WTC11 (cell line): ENCODE results near the gene OSBPL5. TPM values are rescaled to one million over a fixed set of nuclear protein-coding genes. Genes with fewer than 3 reads are reported as not detected.

ENCODE experiments used
- ATAC-seq: fragments of 200-7000 bp; cut with Tn5 transposase; 2 replicates; pipeline ENCODE4 v1.10.0; 2021; ENCODE audit warnings: mild to moderate bottlenecking, moderate library complexity
- CTCF ChIA-PET: fragments of 300-600 bp; sonication (Branson Sonifier 250); formaldehyde crosslinking; loops from one replicate; lab custom pipeline; 2021; ENCODE audit warnings: antibody characterized with exemption; lab: Charles Lee
- POLR2A ChIA-PET: fragments of 350-600 bp; sonication (Branson Sonifier 250); formaldehyde crosslinking; loops from one replicate; lab custom pipeline; 2021; ENCODE audit warnings: antibody characterized with exemption; lab: Charles Lee
- DNase-seq: peaks from one replicate; pipeline ENCODE4 v3.0.0; 2021; ENCODE audit warnings: low spot score
- H3K27ac Mint-ChIP-seq: 2 replicates; pipeline ENCODE4 v1.8.0; 2021; ENCODE audit warnings: mixed read lengths
- H3K27me3 Mint-ChIP-seq: 2 replicates; pipeline ENCODE4 v1.8.0; 2021; ENCODE audit warnings: low read depth, mild to moderate bottlenecking, moderate library complexity, mixed read lengths
- H3K36me3 Mint-ChIP-seq: 2 replicates; pipeline ENCODE4 v1.8.0; 2021; ENCODE audit warnings: mixed read lengths
- H3K4me1 Mint-ChIP-seq: 2 replicates; pipeline ENCODE4 v1.8.0; 2022; ENCODE audit warnings: mixed read lengths
- H3K4me3 Mint-ChIP-seq: 2 replicates; pipeline ENCODE4 v1.8.0; 2021; ENCODE audit warnings: mild to moderate bottlenecking, moderate library complexity, mixed read lengths
- H3K9me3 Mint-ChIP-seq: 2 replicates; pipeline ENCODE4 v1.8.0; 2021; ENCODE audit warnings: mixed read lengths
- ARID4B ChIP-seq: sonication (generic); formaldehyde crosslinking; IDR thresholded peaks from 2 replicates; pipeline ENCODE4 v1.8.0; 2023; ENCODE audit warnings: missing genetic modification reagents, mild to moderate bottlenecking, borderline replicate concordance
- CBFB ChIP-seq: sonication (generic); formaldehyde crosslinking; IDR thresholded peaks from 2 replicates; pipeline ENCODE4 v1.8.1; 2022; ENCODE audit warnings: mild to moderate bottlenecking, low read depth, missing genetic modification reagents
- CDX4 ChIP-seq: fragments of 250-450 bp; sonication (Bioruptor Pico); IDR thresholded peaks from 2 replicates; pipeline ENCODE4 v1.9.0; 2021; ENCODE audit warnings: moderate library complexity, mild to moderate bottlenecking, inconsistent platforms, borderline replicate concordance
- ESRRA ChIP-seq: sonication (generic); formaldehyde crosslinking; IDR thresholded peaks from 2 replicates; pipeline ENCODE4 v1.8.1; 2022; ENCODE audit warnings: mild to moderate bottlenecking, missing genetic modification reagents, borderline replicate concordance
- ETV6 ChIP-seq: sonication (generic); formaldehyde crosslinking; IDR thresholded peaks from 2 replicates; pipeline ENCODE4 v1.8.1; 2022; ENCODE audit warnings: mild to moderate bottlenecking, missing genetic modification reagents
- FOXJ3 ChIP-seq: sonication (generic); formaldehyde crosslinking; IDR thresholded peaks from 2 replicates; pipeline ENCODE4 v1.9.0; 2021; ENCODE audit warnings: missing genetic modification reagents, mild to moderate bottlenecking, borderline replicate concordance
- HMGA2 ChIP-seq: fragments of 250-450 bp; sonication (Bioruptor Pico); IDR thresholded peaks from 2 replicates; pipeline ENCODE4 v1.4.0; 2021; ENCODE audit warnings: mild to moderate bottlenecking, moderate library complexity
- IRF1 ChIP-seq: sonication (generic); formaldehyde crosslinking; IDR thresholded peaks from 2 replicates; pipeline ENCODE4 v1.8.0; 2023; ENCODE audit warnings: missing genetic modification reagents
- MXD4 ChIP-seq: fragments of 250-450 bp; sonication (Bioruptor Pico); IDR thresholded peaks from 2 replicates; pipeline ENCODE4 v1.8.0; 2021; ENCODE audit warnings: mild to moderate bottlenecking, moderate library complexity, borderline replicate concordance
- NR2C2 ChIP-seq: sonication (generic); formaldehyde crosslinking; IDR thresholded peaks from 2 replicates; pipeline ENCODE4 v1.8.0; 2022; ENCODE audit warnings: mild to moderate bottlenecking, missing genetic modification reagents
- NR3C1 ChIP-seq: sonication (generic); formaldehyde crosslinking; conservative IDR thresholded peaks from 2 replicates; pipeline ENCODE4 v1.8.1; 2023; ENCODE audit warnings: low read depth, mild to moderate bottlenecking, missing genetic modification reagents
- OVOL2 ChIP-seq: fragments of 250-450 bp; sonication (Bioruptor Pico); IDR thresholded peaks from 2 replicates; pipeline ENCODE4 v1.9.0; 2021; ENCODE audit warnings: mild to moderate bottlenecking, borderline replicate concordance
- PRDM15 ChIP-seq: sonication (generic); formaldehyde crosslinking; IDR thresholded peaks from 2 replicates; pipeline ENCODE4 v1.8.0; 2022; ENCODE audit warnings: missing genetic modification reagents
- SMAD3 ChIP-seq: sonication (generic); formaldehyde crosslinking; IDR thresholded peaks from 2 replicates; pipeline ENCODE4 v1.8.0; 2022; ENCODE audit warnings: missing genetic modification reagents, mild to moderate bottlenecking, borderline replicate concordance
- TP53 ChIP-seq: sonication (generic); formaldehyde crosslinking; IDR thresholded peaks from 2 replicates; pipeline ENCODE4 v1.8.1; 2023; ENCODE audit warnings: mild to moderate bottlenecking, missing genetic modification reagents
- USF1 ChIP-seq: sonication (generic); formaldehyde crosslinking; IDR thresholded peaks from 2 replicates; pipeline ENCODE4 v1.8.0; 2022; ENCODE audit warnings: mild to moderate bottlenecking, missing genetic modification reagents
- ZBTB21 ChIP-seq: sonication (generic); formaldehyde crosslinking; IDR thresholded peaks from 2 replicates; pipeline ENCODE4 v1.8.1; 2023; ENCODE audit warnings: mild to moderate bottlenecking, missing genetic modification reagents, borderline replicate concordance
- ZNF121 ChIP-seq: sonication (generic); formaldehyde crosslinking; IDR thresholded peaks from 2 replicates; pipeline ENCODE4 v1.8.0; 2023; ENCODE audit warnings: missing genetic modification reagents
- ZNF219 ChIP-seq: sonication (generic); formaldehyde crosslinking; IDR thresholded peaks from 2 replicates; pipeline ENCODE4 v1.8.0; 2023; ENCODE audit warnings: missing genetic modification reagents, mild to moderate bottlenecking, borderline replicate concordance
- ZNF512 ChIP-seq: sonication (generic); formaldehyde crosslinking; IDR thresholded peaks from 2 replicates; pipeline ENCODE4 v1.8.1; 2022; ENCODE audit warnings: missing genetic modification reagents, borderline replicate concordance
- total RNA-seq: library from RNA; stranded (reverse); gene quantifications from 3 replicates; pipeline ENCODE4 v1.2.3, GENCODE V29; 2021

OSBPL5 gene
- total RNA-seq, 1 experiment from 2014 or later, result 17.7 TPM

GRCh38 chr11:3197044-3197695 is 32.1 kb upstream of the OSBPL5 start (continued):
- TF ChIP-seq FOXJ3 (CRISPR knock-in tag), result no peak
- no peak for TF ChIP-seq ZNF121 (CRISPR knock-in tag)

- peaks cover 5% of the 10 kb centered on the region for H3K27me3 Mint-ChIP-seq
- ChIA-PET CTCF (interaction anchor here (1.0 to 2.0 kb wide), 9 partner anchors 7 to 144 kb away, joined by 3 to 11 read pairs (median 6); no protein-coding TSS in a partner anchor), POLR2A (no interaction called here)
- no peak for ATAC-seq
- peaks cover 4% of the 10 kb centered on the region; the same call in 1 of the 2 replicates for H3K36me3 Mint-ChIP-seq
- H3K27ac Mint-ChIP-seq, result no peak overlapping the region
- H3K9me3 Mint-ChIP-seq, result peaks cover 4% of the 10 kb centered on the region
- H3K4me1 Mint-ChIP-seq, result peaks cover 8% of the 10 kb centered on the region; the same call in 1 of the 2 replicates
- DNase-seq, result no peak
- TF ChIP-seq HMGA2 (CRISPR knock-in tag), result no peak
- TF ChIP-seq CDX4 (CRISPR knock-in tag), result no peak
- no peak for TF ChIP-seq MXD4 (CRISPR knock-in tag)
- no peak for TF ChIP-seq TP53
- no peak for TF ChIP-seq IRF1
- no peak for TF ChIP-seq OVOL2
- no peak for TF ChIP-seq PRDM15 (CRISPR knock-in tag)
- TF ChIP-seq FOXJ3 (CRISPR knock-in tag), result no peak
- TF ChIP-seq SMAD3, result no peak
- TF ChIP-seq ESRRA (CRISPR knock-in tag), result no peak
- no peak for TF ChIP-seq CBFB (CRISPR knock-in tag)
- TF ChIP-seq ZBTB21 (CRISPR knock-in tag), result no peak
- TF ChIP-seq ZNF219, result no peak
- TF ChIP-seq NR2C2 (CRISPR knock-in tag), result no peak
- TF ChIP-seq ETV6, result no peak
- no peak for TF ChIP-seq ARID4B (CRISPR knock-in tag)
- TF ChIP-seq USF1 (CRISPR knock-in tag), result no peak
- no peak for TF ChIP-seq ZNF512
- TF ChIP-seq NR3C1, result no peak
- no peak overlapping the region for H3K4me3 Mint-ChIP-seq
Measured at GRCh38 chr11:3196161-3197043, 31.3 kb upstream of the OSBPL5 start.
